ENCODE measurements around the gene DOCK2.
"Not testable (repeated sequence)": the region's sequence is repeated elsewhere in the genome, so short reads cannot be mapped to it uniquely, and the experiment has no call there.

DOCK2 gene

DNA sequence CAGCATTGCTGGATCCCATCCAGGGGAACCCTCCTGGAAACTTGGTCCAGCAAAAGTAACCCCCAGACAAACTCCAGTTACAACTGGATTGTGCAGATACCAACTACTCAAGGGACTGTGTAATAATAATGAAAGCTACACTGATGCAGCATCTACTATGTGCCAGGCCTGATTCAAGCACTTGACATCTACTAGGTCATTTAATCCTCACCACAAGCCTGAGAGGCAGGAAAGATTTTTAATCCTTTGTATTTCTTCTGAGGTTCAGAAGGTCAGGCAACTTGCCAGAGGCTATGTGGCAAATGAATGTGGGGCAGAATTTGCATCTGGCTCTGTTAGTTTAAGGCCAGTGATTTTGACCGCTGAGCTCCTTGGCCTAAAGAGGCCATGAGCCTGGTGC lies 439.1 kb downstream of the DOCK2 start:
- DNase-seq: no peak

DNA sequence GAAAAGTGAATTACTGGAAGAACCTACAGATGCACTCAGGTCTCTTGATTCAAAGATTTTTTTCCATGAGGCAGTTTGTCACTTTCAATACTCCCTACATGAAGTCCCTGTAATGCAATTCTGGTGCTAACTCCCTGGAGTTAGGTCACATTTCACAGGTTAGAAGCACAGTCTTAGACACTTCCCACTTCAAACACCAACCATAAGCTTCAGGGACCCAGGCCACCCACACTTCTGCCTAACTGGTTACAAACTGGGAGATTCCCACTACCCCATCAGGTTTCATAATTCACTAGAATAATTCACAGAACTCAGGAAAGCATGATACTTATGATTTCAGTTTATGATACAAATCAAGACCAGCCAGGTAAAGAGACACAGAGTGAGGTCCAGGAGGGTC lies 439.7 kb downstream of the DOCK2 start:
- DNase-seq: no peak

DNA sequence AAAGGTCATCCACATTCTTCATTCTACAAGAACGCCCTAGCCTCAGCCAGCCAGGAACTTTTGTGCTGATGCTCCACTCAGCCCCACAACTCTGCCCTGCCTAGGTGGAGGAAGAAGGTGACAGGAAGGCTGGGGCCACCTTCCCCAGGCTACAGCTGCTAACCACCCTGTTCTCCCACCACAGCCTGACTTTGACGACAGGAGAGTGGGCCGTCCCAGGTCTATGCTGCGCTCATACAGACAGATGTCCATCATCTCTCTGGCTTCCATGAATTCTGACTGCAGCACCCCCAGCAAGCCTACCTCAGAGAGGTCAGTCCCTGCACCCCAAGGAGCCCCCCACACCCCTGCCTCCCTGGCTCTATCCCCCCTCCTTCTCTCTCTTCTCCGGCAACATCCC lies 440.5 kb downstream of the DOCK2 start:
- DNase-seq: no peak

DNA sequence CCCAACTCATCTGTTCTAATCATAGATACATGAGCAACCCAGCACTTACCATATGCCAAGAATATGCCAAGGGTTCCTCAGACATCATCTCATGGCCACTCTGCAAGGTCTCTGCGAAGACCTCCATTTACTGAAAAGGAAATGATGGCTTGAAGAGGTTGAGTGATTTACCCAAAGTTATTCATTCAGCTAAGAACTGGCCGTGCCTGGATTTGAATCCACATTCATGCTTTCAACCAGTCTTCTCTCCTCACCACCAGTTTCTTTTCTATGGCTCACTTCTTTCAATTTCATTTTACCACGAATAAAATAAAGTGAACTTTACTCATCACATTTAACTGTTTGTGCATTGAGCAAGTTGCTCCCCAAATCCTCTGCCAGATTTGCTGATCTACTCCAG lies 441.4 kb downstream of the DOCK2 start:
- DNase-seq: no peak

DNA sequence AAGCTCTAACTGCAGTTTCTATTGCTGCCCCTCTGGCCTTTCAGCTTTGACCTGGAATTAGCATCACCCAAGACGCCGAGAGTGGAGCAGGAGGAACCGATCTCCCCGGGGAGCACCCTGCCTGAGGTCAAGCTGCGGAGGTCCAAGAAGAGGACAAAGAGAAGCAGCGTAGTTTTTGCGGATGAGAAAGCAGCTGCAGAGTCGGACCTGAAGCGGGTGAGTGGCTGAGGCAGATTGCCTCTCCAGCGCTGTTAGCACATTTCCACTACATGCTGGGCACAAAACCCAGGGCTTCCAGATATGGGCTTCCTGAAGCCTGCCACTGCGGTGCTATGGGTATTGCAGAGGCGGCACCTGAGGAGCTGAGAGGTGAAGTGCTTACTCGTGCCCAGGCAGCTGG lies 441.9 kb downstream of the DOCK2 start:
- no peak for DNase-seq

DNA sequence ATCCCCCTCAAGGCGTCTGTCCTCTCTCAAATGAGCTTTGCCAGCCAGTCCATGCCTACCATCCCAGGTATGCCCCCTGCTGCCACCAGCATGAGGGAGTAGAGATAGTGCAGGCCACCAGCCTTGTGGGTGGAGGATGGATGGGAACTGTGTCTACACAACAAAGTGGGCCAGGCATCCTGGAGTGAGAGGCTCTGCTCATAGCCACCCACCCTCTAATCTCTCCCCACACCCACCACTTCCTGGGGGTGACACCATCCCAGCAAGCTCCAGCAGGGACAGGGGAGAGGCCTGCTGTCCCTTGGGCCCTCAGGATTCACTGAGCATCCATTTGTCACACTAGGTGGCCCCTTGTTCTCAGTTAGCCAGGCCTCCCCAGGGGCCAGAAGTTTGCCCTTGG lies 443.1 kb downstream of the DOCK2 start:
- no peak for DNase-seq

DNA sequence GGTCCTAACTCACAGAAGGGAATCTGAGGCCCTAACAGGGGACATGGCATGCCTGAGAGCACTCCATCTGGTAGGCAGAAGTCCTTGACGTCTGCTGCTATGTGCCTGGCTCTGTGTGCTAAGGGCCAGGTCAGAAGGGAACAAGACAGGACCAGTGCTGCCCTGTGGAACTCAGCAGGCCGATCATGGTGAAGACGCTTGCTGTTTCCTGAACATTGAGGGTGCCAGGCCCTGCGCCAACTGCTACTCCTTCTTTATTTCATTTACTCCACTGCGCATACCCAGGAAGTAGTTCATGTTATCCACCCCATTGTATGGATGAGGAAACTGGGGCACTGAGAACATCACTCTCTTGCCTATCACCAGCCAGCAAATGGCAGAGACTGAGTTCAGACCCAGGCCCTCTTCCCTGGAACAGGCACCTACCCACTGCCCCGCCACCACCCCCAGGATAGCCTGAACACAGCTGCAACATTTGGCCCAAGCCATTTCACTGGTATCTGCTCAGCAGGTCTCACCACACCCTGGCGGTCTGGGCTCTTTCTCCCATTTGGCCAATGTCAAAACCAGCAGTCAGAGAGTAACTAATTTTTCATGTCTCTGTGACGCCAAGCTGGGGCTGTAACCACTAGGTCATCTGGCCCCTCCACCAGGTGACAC lies 443.8 kb downstream of the DOCK2 start:
- DNase-seq: no peak

DNA sequence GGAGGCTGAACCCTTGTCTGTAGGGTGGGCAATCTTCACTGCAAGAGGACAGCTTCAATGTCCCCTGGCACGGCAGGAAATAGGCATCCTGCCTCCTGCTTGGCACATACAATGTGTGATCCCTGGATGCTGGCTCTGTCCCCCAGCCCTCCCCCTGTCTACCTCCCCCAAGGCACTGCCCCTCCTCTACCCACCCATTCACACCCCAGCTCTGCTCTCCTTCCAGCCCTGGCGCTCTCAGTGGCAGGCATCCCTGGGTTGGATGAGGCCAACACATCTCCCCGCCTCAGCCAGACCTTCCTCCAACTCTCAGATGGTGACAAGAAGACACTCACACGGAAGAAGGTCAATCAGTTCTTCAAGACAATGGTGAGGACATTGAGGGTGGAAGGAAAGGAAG lies 444.5 kb downstream of the DOCK2 start:
- DNase-seq: no peak

DNA sequence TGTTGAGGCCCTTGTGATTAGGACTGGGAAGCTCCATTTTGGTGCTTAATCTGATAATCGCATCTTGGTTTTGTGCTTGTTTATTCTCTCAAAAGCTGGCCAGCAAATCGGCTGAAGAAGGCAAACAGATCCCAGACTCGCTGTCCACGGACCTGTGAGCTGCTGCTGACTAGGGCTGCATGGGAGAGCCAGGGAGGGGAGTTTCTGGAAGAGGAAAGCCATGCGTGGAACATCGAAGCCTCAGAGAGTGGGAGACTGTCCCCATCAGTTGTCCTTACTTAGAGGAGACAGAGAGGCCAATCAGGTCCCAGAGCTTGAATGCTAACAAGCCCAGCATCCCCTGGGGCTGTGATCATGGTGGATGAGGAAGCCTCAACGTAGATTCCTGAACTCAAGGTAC lies 445.6 kb downstream of the DOCK2 start:
- DNase-seq: no peak

DNA sequence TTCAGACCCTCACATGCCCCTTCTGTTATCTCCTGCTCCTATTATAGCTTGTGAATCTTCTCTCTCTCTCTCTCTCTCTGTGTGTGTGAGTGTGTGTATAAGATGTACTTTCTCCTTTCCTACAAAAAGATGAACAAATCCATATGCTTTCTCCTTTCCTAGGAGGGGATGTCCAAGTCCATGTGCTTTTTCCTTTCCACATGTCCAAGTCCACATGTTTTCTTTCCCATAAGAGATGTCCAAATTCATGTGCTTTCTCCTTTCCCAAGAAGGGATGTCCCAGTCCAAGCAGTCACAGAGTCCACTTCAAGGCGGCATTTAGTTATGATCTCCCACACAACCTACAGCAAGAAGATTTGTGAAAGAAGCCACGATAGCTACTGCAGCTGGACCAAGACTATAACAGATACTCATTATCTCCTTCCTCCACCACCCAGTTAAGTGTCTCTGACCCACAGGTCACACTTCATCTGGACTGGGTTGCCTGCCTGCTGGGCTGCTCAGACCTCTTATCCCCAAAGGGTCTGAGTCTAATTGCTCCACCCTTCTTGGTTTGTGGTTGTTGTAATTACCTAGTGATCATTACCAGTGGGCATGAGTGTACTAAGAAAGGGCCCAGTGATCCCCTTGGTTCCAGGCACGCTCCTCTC lies 450.2 kb downstream of the DOCK2 start:
- no peak for DNase-seq

DNA sequence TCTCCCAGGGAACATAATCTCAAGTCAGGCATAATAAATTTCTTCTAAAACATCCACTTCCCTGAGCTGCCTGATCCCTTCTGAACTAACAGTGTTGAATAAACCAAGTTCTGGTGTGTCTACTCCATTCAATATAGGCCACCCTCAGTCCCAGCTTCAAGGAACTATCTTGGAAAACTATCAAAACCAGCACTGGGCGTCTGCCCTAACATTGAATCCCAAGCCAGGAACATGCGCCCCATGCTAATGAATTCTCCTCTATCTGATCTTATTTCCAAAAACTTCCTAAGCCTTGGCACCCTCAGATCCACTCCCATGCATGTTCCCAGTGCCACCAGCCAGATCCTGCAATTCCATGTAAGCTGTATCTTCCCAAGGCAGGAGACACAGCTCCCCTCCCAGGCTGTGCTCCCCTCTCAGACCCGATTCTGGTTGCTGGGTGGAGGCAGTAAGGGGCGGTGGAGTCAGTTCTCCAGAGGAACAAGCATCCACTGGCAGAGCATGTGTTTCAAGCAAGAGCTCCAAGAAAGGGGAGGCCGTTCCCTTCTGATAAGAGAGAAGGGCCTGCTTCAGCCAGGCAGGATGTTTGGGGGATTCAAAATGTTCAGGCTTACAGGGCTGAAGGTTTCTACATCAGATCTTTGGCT lies 455.5 kb downstream of the DOCK2 start:
- DNase-seq: no peak

DNA sequence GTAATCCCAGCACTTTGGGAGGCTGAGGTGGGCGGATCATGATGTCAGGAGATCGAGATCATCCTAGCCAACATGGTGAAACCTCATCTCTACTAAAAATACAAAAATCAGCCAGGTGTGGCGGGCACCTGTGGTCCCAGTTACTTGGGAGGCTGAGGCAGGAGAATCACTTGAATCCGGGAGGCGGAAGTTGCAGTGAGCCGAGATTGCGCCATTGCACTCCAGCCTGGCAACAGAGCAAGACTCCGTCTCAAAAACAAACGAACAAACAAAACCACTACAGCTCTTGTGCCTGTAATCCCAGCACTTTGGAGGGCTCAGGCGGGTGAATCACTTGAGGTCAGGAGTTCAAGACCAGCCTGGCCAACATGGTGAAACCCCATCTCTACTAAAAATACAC lies 457.3 kb downstream of the DOCK2 start:
- not testable (repeated sequence) for DNase-seq

DNA sequence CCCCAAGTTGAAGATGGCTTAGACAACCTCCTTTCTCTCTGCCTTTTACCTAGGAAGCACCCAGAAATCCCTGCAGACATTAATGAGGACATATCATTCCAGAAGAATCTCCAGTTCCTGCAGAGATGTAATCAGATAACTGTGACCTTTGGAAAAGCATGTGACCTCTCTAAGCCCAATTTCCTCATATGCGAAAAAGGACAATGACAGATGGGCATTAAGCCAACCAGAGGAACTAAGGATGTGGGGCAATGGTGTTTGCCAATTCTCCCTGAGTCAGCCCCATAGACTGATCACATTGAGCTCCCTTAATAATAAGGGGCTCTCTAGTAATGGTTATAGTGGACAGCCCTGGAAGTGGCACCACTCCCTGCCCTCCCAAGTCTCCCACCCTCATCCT lies 458.6 kb downstream of the DOCK2 start:
- no peak for DNase-seq

DNA sequence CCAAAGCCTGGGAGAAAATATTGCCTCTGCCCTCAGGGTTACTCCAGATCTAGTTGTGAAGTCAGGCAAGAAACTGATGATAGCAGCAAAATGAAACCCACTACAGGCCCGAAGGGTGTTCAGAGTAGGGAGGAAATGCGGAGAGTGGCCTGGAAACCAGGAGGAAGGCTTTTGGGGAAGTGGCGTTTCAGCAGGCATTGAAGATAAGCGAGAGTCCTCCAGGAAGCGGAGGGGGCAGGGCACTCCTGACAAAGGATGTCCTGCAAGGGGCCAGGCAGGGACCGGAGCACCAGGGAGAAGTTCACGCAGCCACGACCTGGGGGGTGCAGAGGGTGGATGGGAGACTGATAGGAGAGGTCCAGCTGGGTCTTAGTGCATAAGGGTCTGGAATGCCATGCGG lies 460.9 kb downstream of the DOCK2 start:
- DNase-seq: no peak

DNA sequence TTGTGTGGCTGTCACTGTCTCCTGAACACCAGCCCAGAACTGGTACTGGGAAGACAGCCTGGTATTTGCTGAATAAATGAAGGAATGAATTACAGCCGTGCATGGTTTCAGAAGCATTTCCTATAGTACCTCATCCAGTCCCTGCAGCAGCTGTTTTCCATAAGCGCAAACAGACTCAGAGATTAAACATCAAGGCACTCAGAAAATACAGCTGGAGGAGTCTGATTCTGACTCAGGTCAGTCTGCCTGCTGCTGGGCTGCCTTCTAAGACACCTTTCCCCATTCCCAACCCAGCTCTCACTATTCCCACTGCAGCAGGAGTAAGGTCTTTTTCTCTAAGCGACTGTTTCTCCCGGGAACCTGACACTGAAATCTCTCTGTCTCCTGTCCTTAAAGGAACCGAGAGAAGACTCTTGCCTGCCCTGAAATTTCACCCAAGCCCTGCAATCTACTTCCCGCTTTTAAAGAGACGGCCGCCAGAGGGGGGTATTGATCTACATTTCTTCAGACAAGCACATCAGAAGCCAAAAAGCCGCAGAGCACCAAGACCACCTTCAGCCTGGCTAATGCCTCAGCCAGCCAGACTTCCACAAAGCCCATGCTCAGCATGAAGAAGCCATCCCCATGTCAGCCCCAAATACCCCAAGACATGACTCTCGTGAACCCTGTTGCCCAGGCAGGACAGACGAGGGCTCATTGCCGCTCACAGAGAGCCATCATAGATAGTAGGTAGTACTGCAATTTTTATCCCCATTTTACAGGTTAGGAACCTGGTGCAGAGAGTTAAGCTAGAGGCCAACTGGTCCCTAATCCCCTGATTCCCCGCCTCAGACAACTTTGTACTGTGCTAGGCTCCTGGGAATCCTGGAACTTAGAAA lies 463.2 kb downstream of the DOCK2 start:
- DNase-seq: peak; percentile 31

DNA sequence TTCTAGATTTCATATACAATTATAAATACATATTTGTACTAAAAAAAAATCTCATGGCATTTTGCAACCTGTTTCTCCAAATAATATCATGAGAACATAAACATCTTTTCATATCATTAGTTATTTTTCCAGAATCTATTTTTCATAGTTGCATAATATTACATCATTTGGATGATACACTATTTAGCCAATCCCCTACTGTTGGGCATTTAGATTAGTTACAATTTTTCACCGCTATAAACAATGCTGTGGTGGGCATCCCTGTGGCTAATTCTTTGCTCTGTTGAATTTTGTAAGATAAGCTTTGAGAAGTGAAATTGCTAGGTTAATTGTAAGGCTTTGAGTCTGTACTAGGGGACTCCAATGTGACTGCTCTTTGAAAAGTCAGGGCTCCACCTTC lies 466.4 kb downstream of the DOCK2 start:
- DNase-seq: no peak

DNA sequence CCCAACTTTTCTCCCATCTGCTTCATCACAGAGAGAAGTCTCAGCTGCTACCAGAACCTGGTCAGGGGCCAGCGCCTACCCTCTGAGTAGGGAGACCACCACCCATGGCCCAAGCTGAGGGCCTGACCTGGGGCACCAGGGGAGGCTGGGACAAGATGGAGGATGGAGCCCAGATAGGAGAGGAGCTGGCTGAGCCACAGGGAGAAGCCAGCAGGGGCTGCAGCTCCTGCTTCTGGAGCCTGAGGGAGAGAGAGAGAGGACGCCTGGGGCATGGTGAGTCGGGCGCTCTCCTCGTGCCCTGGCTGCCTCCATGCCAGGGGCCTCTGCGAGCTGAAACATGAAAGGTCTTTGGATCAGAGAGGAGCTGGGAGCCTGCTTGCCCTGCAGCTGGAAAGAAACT lies 467.2 kb downstream of the DOCK2 start:
- no peak for DNase-seq

DNA sequence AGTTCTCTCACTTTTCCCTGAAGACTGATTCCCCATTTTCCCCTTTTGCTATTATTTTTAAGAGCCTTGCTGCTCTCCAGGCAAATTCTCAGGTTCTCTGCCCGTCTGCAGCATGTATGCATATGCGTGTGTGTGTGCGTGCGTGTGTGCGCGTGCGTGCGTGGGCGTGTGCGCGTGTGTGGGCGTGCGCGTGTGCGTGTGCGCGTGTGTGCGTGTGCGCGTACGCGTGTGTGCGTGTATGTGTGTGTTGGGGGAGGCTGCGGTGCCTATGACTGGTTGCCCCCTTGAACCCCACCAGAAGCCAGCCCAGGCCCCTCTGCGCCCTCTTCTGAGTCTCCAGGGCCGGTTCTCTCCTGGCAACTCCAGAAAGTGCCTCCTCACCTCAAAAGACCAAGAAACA lies 467.6 kb downstream of the DOCK2 start:
- no peak for DNase-seq

DNA sequence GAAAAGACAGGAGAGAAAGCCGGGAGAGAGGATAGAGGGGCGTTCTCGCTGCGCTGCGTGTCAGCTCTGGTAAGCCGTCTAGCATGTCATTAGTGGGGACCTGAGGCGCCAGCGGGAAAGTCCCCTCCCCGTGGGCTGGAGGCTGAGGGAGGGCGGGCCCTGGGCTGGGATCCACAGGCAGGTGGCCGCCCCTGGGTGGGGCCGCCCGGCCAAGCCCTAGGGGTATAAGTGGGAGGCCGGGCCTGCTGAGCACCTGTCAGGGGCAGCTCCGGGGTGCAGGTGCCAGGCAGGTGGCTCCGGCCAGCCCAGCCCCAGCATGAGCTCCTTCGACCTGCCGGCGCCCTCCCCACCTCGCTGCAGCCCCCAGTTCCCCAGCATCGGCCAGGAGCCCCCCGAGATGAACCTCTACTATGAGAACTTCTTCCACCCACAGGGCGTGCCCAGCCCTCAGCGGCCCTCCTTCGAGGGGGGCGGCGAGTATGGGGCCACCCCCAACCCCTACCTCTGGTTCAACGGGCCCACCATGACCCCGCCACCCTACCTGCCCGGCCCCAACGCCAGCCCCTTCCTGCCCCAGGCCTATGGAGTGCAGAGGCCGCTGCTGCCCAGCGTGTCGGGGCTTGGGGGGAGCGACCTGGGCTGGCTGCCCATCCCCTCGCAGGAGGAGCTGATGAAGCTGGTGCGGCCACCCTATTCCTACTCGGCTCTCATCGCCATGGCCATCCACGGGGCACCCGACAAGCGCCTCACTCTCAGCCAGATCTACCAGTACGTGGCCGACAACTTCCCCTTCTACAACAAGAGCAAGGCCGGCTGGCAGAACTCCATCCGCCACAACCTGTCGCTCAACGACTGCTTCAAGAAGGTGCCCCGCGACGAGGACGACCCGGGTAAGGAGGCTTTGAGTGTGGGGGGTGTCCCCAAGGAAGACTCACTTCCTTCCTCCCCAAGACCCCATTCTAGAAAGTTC lies 468.9 kb downstream of the DOCK2 start, which contains the start of gene FOXI1:
Gene FOXI1 (plus strand): TSS at position 256 of the 970 bp plus-strand sequence. CDS start 61 bp downstream, at position 317.
- DNase-seq: no peak

DNA sequence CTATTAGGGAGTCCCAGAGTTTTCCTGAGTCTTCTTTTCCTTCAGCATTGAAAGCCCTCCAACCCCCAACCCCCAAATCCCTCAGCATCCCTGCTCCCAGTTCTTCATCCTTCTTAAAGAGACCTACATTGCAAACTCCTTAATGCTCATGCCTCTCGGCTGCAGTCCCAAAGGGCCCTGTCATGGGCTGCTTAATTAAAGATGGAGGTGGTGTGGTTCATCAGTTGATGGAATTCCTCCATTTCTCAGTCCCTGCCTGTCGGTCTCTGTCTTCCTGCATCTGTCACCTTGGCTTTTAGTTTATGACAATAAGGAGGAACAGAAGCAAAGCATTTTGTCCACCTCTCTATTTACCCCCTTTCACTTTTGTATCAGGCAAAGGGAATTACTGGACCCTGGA lies 470.6 kb downstream of the DOCK2 start:
- DNase-seq: no peak

DNA sequence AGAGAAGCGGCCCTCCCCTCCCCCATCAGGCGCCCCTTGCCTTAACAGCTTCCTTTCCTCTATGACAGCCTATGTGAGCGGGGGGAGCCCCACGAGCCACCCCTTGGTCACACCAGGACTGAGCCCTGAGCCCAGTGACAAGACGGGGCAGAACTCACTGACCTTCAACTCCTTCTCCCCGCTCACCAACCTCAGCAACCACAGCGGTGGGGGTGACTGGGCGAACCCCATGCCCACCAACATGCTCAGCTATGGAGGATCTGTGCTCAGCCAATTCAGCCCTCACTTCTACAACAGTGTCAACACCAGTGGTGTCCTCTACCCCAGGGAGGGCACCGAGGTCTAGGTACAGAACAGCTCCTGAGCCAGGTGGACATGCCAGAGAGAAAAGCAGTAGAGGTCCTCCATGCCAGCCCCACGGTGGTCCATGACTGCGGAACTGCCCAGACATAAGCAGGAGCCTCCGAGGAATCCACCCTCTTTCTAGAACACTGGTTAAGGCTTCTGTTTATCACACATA lies 471.3 kb downstream of the DOCK2 start:
- no peak for DNase-seq
